Measurements from ENCODE around the gene CADPS. TPM values are rescaled to one million over a fixed set of nuclear protein-coding genes. Genes with fewer than 3 reads are reported as not detected.

Gene CADPS
- total RNA-seq, 1 experiment from 2014 or later, result not detected

- Histone ChIP-seq H3K4me3 (ENCODE audit: low read length) (no peak overlapping the region), H4K20me1 (ENCODE audit: low read length) (no peaks in the 10 kb centered on the region), H3K9me3 (ENCODE audit: low read length) (no peaks in the 10 kb centered on the region), H3F3A (ENCODE audit: low read length, unreplicated experiment) (no peaks in the 10 kb centered on the region), H3K4me2 (ENCODE audit: low read length) (no peak overlapping the region), H3K27ac (ENCODE audit: low read length) (no peak overlapping the region), H3K9me2 (replicated peaks; ENCODE audit: low read length) (no peaks in the 10 kb centered on the region), H3K79me2 (ENCODE audit: low read length) (no peaks in the 10 kb centered on the region), H3K27me3 (ENCODE audit: low read length) (peaks cover 21% of the 10 kb centered on the region; the same call in 1 of the 2 replicates), H3K9ac (ENCODE audit: low read length) (no peak overlapping the region), H3K4me1 (ENCODE audit: insufficient read depth, low read length) (0 out of 2 replicates have a peak, but pooled peaks cover 4% of the 10 kb centered on the region), H3K36me3 (ENCODE audit: low read depth, low read length) (no peaks in the 10 kb centered on the region), H2AFZ (ENCODE audit: low read length) (no peak overlapping the region)
- CTCF ChIA-PET, result no interaction called here
- BruUV-seq (replicated peaks), result no TSS peak
- TF ChIP-seq EZH2 (IDR thresholded peaks at IDR 0.05; ENCODE audit: low read length, unreplicated experiment), result no peak
- no peak for TF ChIP-seq CTCF (conservative IDR thresholded peaks at IDR 0.05; ENCODE audit: low read depth, low read length)
- TF ChIP-seq EZH2phosphoT487 (IDR thresholded peaks at IDR 0.05; ENCODE audit: borderline replicate concordance, low read length), result no peak
- POLR2A ChIA-PET (ENCODE audit: unreplicated experiment), result interaction anchor here (0.5 kb wide), 1 partner anchor 1138 kb away, joined by 3 read pairs; no protein-coding TSS in a partner anchor
- peak; percentile 46; the same call in 1 of the 2 replicates for ATAC-seq
- peak; percentile 51 for DNase-seq
- intact Hi-C loops (cut with micrococcal nuclease), result no loop called here
These were observed 4.9 kb downstream of the CADPS start for GRCh38 chr3:62870321-62870720.

DNA sequence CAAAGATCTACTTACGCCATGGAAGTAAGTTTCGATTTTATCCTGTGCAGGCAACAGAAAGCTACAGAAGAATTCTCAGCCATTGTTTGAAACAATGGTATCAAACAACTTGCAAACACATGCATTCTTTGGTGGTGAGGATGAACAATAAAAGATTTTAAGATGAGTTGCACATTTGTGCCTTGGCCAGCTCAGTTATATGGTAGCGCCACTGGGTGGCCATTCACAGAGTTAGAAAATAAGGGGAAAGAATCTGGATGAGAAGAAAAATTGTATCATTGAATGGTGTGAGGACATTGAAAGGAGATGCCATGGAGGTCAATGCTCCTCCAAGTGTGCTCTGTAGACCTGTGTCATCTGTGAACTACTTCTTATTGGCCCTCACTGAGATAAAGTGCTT is 11.6 kb downstream of the CADPS start:
- DNase-seq (no peak), ATAC-seq (no peak)
- Histone ChIP-seq H3K9ac (ENCODE audit: low read length) (no peak overlapping the region), H4K20me1 (ENCODE audit: low read length) (no peaks in the 10 kb centered on the region), H3K9me3 (ENCODE audit: low read length) (no peaks in the 10 kb centered on the region), H3K4me1 (ENCODE audit: insufficient read depth, low read length) (no peaks in the 10 kb centered on the region), H3F3A (ENCODE audit: low read length, unreplicated experiment) (no peaks in the 10 kb centered on the region), H3K4me2 (ENCODE audit: low read length) (no peak overlapping the region), H3K36me3 (ENCODE audit: low read depth, low read length) (no peaks in the 10 kb centered on the region), H3K27me3 (ENCODE audit: low read length) (no peaks in the 10 kb centered on the region), H2AFZ (ENCODE audit: low read length) (no peak overlapping the region), H3K27ac (ENCODE audit: low read length) (no peak overlapping the region), H3K79me2 (ENCODE audit: low read length) (no peaks in the 10 kb centered on the region), H3K4me3 (ENCODE audit: low read length) (no peak overlapping the region), H3K9me2 (replicated peaks; ENCODE audit: low read length) (no peaks in the 10 kb centered on the region)
- no TSS peak for BruUV-seq (replicated peaks)
- intact Hi-C loops (cut with micrococcal nuclease), result no loop called here
- TF ChIP-seq EZH2phosphoT487 (IDR thresholded peaks at IDR 0.05; ENCODE audit: borderline replicate concordance, low read length), result no peak
- TF ChIP-seq EZH2 (IDR thresholded peaks at IDR 0.05; ENCODE audit: low read length, unreplicated experiment), result no peak
- TF ChIP-seq CTCF (conservative IDR thresholded peaks at IDR 0.05; ENCODE audit: low read depth, low read length), result no peak
- POLR2A ChIA-PET (ENCODE audit: unreplicated experiment), result no interaction called here
- CTCF ChIA-PET, result no interaction called here

- Histone ChIP-seq H3K9ac (ENCODE audit: low read length) (no peak overlapping the region), H3K4me3 (ENCODE audit: low read length) (no peak overlapping the region), H4K20me1 (ENCODE audit: low read length) (no peaks in the 10 kb centered on the region), H3K27ac (ENCODE audit: low read length) (no peak overlapping the region), H3K9me3 (ENCODE audit: low read length) (no peaks in the 10 kb centered on the region; the same call in 1 of the 2 replicates), H2AFZ (ENCODE audit: low read length) (no peak overlapping the region), H3K27me3 (ENCODE audit: low read length) (no peaks in the 10 kb centered on the region), H3K36me3 (ENCODE audit: low read depth, low read length) (no peaks in the 10 kb centered on the region), H3K9me2 (replicated peaks; ENCODE audit: low read length) (no peaks in the 10 kb centered on the region), H3F3A (ENCODE audit: low read length, unreplicated experiment) (no peaks in the 10 kb centered on the region), H3K4me1 (ENCODE audit: insufficient read depth, low read length) (no peaks in the 10 kb centered on the region), H3K79me2 (ENCODE audit: low read length) (no peaks in the 10 kb centered on the region), H3K4me2 (ENCODE audit: low read length) (no peak overlapping the region)
- intact Hi-C loops (cut with micrococcal nuclease), result no loop called here
- ATAC-seq, result no peak
- ChIA-PET CTCF (no interaction called here), POLR2A (ENCODE audit: unreplicated experiment) (no interaction called here)
- no TSS peak for BruUV-seq (replicated peaks)
- no peak for DNase-seq
- no peak for TF ChIP-seq EZH2phosphoT487 (IDR thresholded peaks at IDR 0.05; ENCODE audit: borderline replicate concordance, low read length)
- TF ChIP-seq EZH2 (IDR thresholded peaks at IDR 0.05; ENCODE audit: low read length, unreplicated experiment), result no peak
- TF ChIP-seq CTCF (conservative IDR thresholded peaks at IDR 0.05; ENCODE audit: low read depth, low read length), result no peak
These were observed 15.9 kb downstream of the CADPS start for GRCh38 chr3:62859203-62859791.
